GM23338 (cell line): ENCODE data around the gene RNF145. TPM values are rescaled to one million over a fixed set of nuclear protein-coding genes. Genes with fewer than 3 reads are reported as not detected.

ENCODE experiments used
- ATAC-seq: fragments of 200-7000 bp; cut with Tn5 transposase; 3 replicates; pipeline ENCODE4 v1.9.1; 2020
- DNase-seq: peaks from one replicate; pipeline ENCODE4 v3.0.0-alpha.2; 2015; ENCODE audit warnings: low spot score
- H2AFZ ChIP-seq: fragments of 200-600 bp; sonication (generic); 2 replicates; pipeline ENCODE4 v1.8.0; 2016; ENCODE audit warnings: antibody characterized with exemption, mild to moderate bottlenecking, moderate library complexity
- H3F3A ChIP-seq: fragments of 200-600 bp; sonication (generic); replicated peaks from 2 replicates; pipeline ENCODE4 v1.8.0; 2017; ENCODE audit warnings: antibody characterized with exemption, mixed run types, low read depth
- H3K27ac ChIP-seq: fragments of 200-600 bp; sonication (generic); 2 replicates; pipeline ENCODE4 v1.6.1; 2016; ENCODE audit warnings: low read depth
- H3K27me3 ChIP-seq: fragments of 200-600 bp; sonication (generic); 2 replicates; pipeline ENCODE4 v1.8.0; 2016; ENCODE audit warnings: mild to moderate bottlenecking, mixed run types, moderate library complexity; ENCODE audit not compliant: insufficient read depth
- H3K36me3 ChIP-seq: fragments of 200-600 bp; sonication (generic); 2 replicates; pipeline ENCODE4 v1.8.0; 2016; ENCODE audit warnings: mild to moderate bottlenecking; ENCODE audit not compliant: insufficient read depth
- H3K4me1 ChIP-seq: fragments of 200-600 bp; sonication (generic); 2 replicates; pipeline ENCODE4 v1.8.0; 2016; ENCODE audit warnings: mild to moderate bottlenecking, moderate library complexity; ENCODE audit not compliant: insufficient read depth
- H3K4me2 ChIP-seq: fragments of 200-600 bp; sonication (generic); 2 replicates; pipeline ENCODE4 v1.7.1; 2017; ENCODE audit warnings: mixed run types
- H3K4me3 ChIP-seq: fragments of 200-600 bp; sonication (generic); 2 replicates; pipeline ENCODE4 v1.6.1; 2016; ENCODE audit warnings: mixed run types
- H3K79me2 ChIP-seq: fragments of 200-600 bp; sonication (generic); replicated peaks from 2 replicates; pipeline ENCODE4 v1.8.0; 2017; ENCODE audit warnings: mild to moderate bottlenecking; ENCODE audit not compliant: insufficient read depth
- H3K9me2 ChIP-seq: fragments of 200-600 bp; sonication (generic); 2 replicates; pipeline ENCODE4 v1.8.0; 2017; ENCODE audit not compliant: insufficient read depth
- H4K20me1 ChIP-seq: fragments of 200-600 bp; sonication (generic); replicated peaks from 2 replicates; pipeline ENCODE4 v1.8.0; 2017; ENCODE audit warnings: mild to moderate bottlenecking; ENCODE audit not compliant: insufficient read depth
- H3K27ac Mint-ChIP-seq: 2 replicates; pipeline ENCODE4 v1.8.0; 2020; ENCODE audit warnings: inconsistent platforms, mild to moderate bottlenecking, moderate library complexity, mixed read lengths
- H3K27me3 Mint-ChIP-seq: 3 replicates; pipeline ENCODE4 v1.8.0; 2022; ENCODE audit warnings: low read depth, mild to moderate bottlenecking, moderate library complexity, mixed read lengths, inconsistent platforms; ENCODE audit not compliant: insufficient read depth, poor library complexity
- H3K36me3 Mint-ChIP-seq: 3 replicates; pipeline ENCODE4 v1.8.0; 2021; ENCODE audit warnings: low read depth, mild to moderate bottlenecking, inconsistent platforms, moderate library complexity, mixed read lengths
- H3K4me1 Mint-ChIP-seq: 3 replicates; pipeline ENCODE4 v1.8.0; 2020; ENCODE audit warnings: mild to moderate bottlenecking, inconsistent platforms, mixed read lengths
- H3K4me3 Mint-ChIP-seq: 3 replicates; pipeline ENCODE4 v1.8.0; 2021; ENCODE audit warnings: moderate library complexity, mild to moderate bottlenecking, inconsistent platforms, mixed read lengths
- H3K9me3 Mint-ChIP-seq: 3 replicates; pipeline ENCODE4 v1.8.0; 2020; ENCODE audit warnings: moderate library complexity, mild to moderate bottlenecking, inconsistent platforms, mixed read lengths
- CREB1 ChIP-seq: fragments of 250-450 bp; sonication (Bioruptor Pico); IDR thresholded peaks from 2 replicates; pipeline ENCODE4 v1.5.0; 2020; ENCODE audit warnings: low read depth, mild to moderate bottlenecking, moderate library complexity
- ETS1 ChIP-seq: IDR thresholded peaks from 2 replicates; pipeline ENCODE4 v1.6.1; 2016; ENCODE audit warnings: antibody characterized with exemption
- EZH2 ChIP-seq: fragments of 200-600 bp; sonication (generic); IDR thresholded peaks from one replicate; pipeline ENCODE4 v1.8.0; 2017; ENCODE audit warnings: antibody characterized with exemption, mild to moderate bottlenecking, low read depth; ENCODE audit not compliant: unreplicated experiment
- EZH2phosphoT487 ChIP-seq: fragments of 200-600 bp; sonication (generic); IDR thresholded peaks from one replicate; pipeline ENCODE4 v1.8.1; 2018; ENCODE audit warnings: antibody characterized with exemption; ENCODE audit not compliant: unreplicated experiment
- JUNB ChIP-seq: IDR thresholded peaks from one replicate; pipeline ENCODE4 v1.6.1; 2016; ENCODE audit warnings: antibody characterized with exemption; ENCODE audit not compliant: unreplicated experiment
- NANOG ChIP-seq: IDR thresholded peaks from 2 replicates; pipeline ENCODE4 v1.6.1; 2016; ENCODE audit warnings: antibody characterized with exemption, borderline replicate concordance
- ZNF114 ChIP-seq: fragments of 250-450 bp; sonication (Bioruptor Pico); IDR thresholded peaks from 2 replicates; pipeline ENCODE4 v1.5.0; 2020; ENCODE audit warnings: mild to moderate bottlenecking, moderate library complexity
- ZNF331 ChIP-seq: fragments of 250-450 bp; sonication (Bioruptor Pico); IDR thresholded peaks from 2 replicates; pipeline ENCODE4 v1.5.0; 2020; ENCODE audit warnings: low read depth, mild to moderate bottlenecking, moderate library complexity
- ZNF462 ChIP-seq: fragments of 250-450 bp; sonication (Bioruptor Pico); IDR thresholded peaks from 2 replicates; pipeline ENCODE4 v1.5.0; 2020; ENCODE audit warnings: mild to moderate bottlenecking, moderate library complexity
- polyA plus RNA-seq: library from polyadenylated mRNA; unstranded; fragments of >200 nt; fragmentation: Nextera tagmentation; extraction: Ambion mirVana; gene quantifications from 2 replicates; pipeline ENCODE4 v1.2.1, GENCODE V29; 2016
- total RNA-seq: library from RNA; depleted of rRNA; stranded (reverse); fragments of >200 nt; shearing (Covaris generic); gene quantifications from 2 replicates; pipeline ENCODE4 v1.2.3, GENCODE V29; 2014

The RNF145 gene
- total and polyA plus RNA-seq, 2 experiments from 2014 or later = 15.6 to 43.5 TPM

GRCh38 chr5:159186319-159186718, 23.0 kb downstream of the RNF145 start:
- H4K20me1 ChIP-seq = peaks cover 5% of the 10 kb centered on the region; the same call in 1 of the 2 replicates
- no peak overlapping the region for H3K4me3 ChIP-seq
- DNase-seq (no peak), ATAC-seq (no peak)
- H3K27me3 ChIP-seq = no peaks in the 10 kb centered on the region
- no peaks in the 10 kb centered on the region for H3K36me3 ChIP-seq
- H3K27ac ChIP-seq = no peak overlapping the region
- no peaks in the 10 kb centered on the region for H3K9me2 ChIP-seq
- no peak overlapping the region for H3K4me2 ChIP-seq
- no peaks in the 10 kb centered on the region for H3K9me3 Mint-ChIP-seq
- H3F3A ChIP-seq = no peaks in the 10 kb centered on the region
- H3K4me1 Mint-ChIP-seq = peaks cover 4% of the 10 kb centered on the region; the same call in 2 of the 3 replicates
- TF ChIP-seq EZH2phosphoT487 (no peak), ZNF114 (no peak), CREB1 (CRISPR knock-in tag) (no peak), NANOG (no peak), ZNF331 (CRISPR knock-in tag) (no peak), JUNB (no peak), EZH2 (no peak), ZNF462 (CRISPR knock-in tag) (no peak), ETS1 (no peak)
- H3K36me3 Mint-ChIP-seq = peaks cover 17% of the 10 kb centered on the region; the same call in 2 of the 3 replicates
- H3K79me2 ChIP-seq = peaks cover 5% of the 10 kb centered on the region; the same call in 1 of the 2 replicates
- no peaks in the 10 kb centered on the region for H3K27me3 Mint-ChIP-seq
- no peak overlapping the region for H3K4me3 Mint-ChIP-seq
- H2AFZ ChIP-seq = no peak overlapping the region
- H3K4me1 ChIP-seq = no peaks in the 10 kb centered on the region
- H3K27ac Mint-ChIP-seq = no peak overlapping the region
